Ovary (tissue), 9 donors: ENCODE results near the gene SCARB2. TPM values are rescaled to one million over a fixed set of nuclear protein-coding genes. Genes with fewer than 3 reads are reported as not detected.

ENCODE experiments used
- DNase-seq, 5 donors: peaks; one replicate each; pipeline ENCODE4 v3.0.0-alpha.2; 2019 to 2020
- H3K27ac ChIP-seq, 2 donors: fragments of 200-600 bp; one replicate each; pipeline versions ENCODE4 v1.5.1 to v1.8.0; 2019 to 2022
- H3K27me3 ChIP-seq: fragments of 200-600 bp; one replicate; pipeline ENCODE4 v1.8.0; 2022
- H3K36me3 ChIP-seq: fragments of 200-600 bp; sonication (generic); one replicate; pipeline ENCODE4 v1.5.1; 2019
- H3K4me1 ChIP-seq: one replicate; pipeline ENCODE4 v1.8.1; 2013; ENCODE audit warnings: mild to moderate bottlenecking, moderate library complexity; ENCODE audit not compliant: insufficient read depth
- H3K4me3 ChIP-seq: fragments of 200-600 bp; sonication (generic); one replicate; pipeline ENCODE4 v1.5.1; 2017
- H3K9me3 ChIP-seq, 2 donors: fragments of 200-600 bp in 1 of 2; sonication (generic) in 1 of 2; one replicate each; pipeline versions ENCODE4 v1.5.1 to v1.8.1; 2013 to 2019; ENCODE audit warnings: mild to moderate bottlenecking in 1 of 2, moderate library complexity in 1 of 2
- EP300 ChIP-seq: sonication (generic); formaldehyde crosslinking; IDR thresholded peaks from one replicate; pipeline ENCODE4 v1.6.1; 2017; ENCODE audit warnings: antibody characterized with exemption
- POLR2A ChIP-seq: fragments of 450-650 bp; IDR thresholded peaks from one replicate; pipeline ENCODE4 v1.6.1; 2017; ENCODE audit warnings: antibody characterized with exemption, mild to moderate bottlenecking, moderate library complexity
- WGBS, 3 donors: extraction: QIAGEN DNeasy Blood & Tissue Kit in 1 of 3; methylation state at CpG; one replicate each; pipeline versions ENCODE4 v1.1.5 to v1.1.7; 2013 to 2017; 5-methylcytosine and 5-hydroxymethylcytosine counted together
- intact Hi-C, 4 donors: fragments of 100-400 bp; cut with DNase I; formaldehyde crosslinking; loops; one replicate each; pipeline versions ENCODE4 v1.11.0 to v1.15.1; 2022 to 2023
- polyA plus RNA-seq, 2 donors: library from polyadenylated mRNA; stranded (reverse); fragments of 200-250 nt in 1 of 2; fragments of 350-450 nt in 1 of 2; fragmentation: Illumina TruSeq in 1 of 2; extraction: RNeasy Lipid Tissue Mini Kit (QIAGEN cat#74804) in 1 of 2; gene quantifications; one replicate each; pipeline ENCODE4 v1.2.3, GENCODE V29; 2013 to 2014
- total RNA-seq, 7 donors: library from RNA; depleted of rRNA in 2 of 7; stranded (reverse); fragments of >200 nt in 2 of 7; fragmentation: NEBNext Ultra II Directional in 3 of 7; extraction: Animal tissue kit (Norgen Biotek cat#: 25700) in 3 of 7; gene quantifications; one replicate each; pipeline versions ENCODE4 v1.1.0 to v1.2.4, GENCODE V29; 2016 to 2023
- TF ChIP-seq, protein P1 (sequence below), 3 donors: fragments of 450-650 bp in 2 of 3; fragments of 200-600 bp in 1 of 3; IDR thresholded peaks; one replicate each; pipeline versions ENCODE4 v1.5.1 to v1.8.0; 2016 to 2022; ENCODE audit warnings: antibody characterized with exemption in 3 of 3, mild to moderate bottlenecking in 1 of 3
- donor health status: DM: no; HTN: no; CAD: no; lungs with moderate emphysema.
- donor health status: DM: no; HTN: no; CAD: no.
- donor health status: Bipolar disorder and iron deficiency.
- donor health status: DM: yes; HTN: yes; CAD: no.
- donor health status: DM: no; HTN: no; CAD: no.
- donor health status: DM: yes; HTN: yes; CAD: no.

SCARB2 gene
- total and polyA plus RNA-seq, 9 donors, result 83.1 to 239 (median 132) TPM

- no peaks in the 10 kb centered on the region for H3K9me3 ChIP-seq
- H3K4me3 ChIP-seq, result no peak overlapping the region
- no peak for DNase-seq
- TF ChIP-seq EP300 (no peak), POLR2A (no peak)
- TF ChIP-seq, protein P1, sequence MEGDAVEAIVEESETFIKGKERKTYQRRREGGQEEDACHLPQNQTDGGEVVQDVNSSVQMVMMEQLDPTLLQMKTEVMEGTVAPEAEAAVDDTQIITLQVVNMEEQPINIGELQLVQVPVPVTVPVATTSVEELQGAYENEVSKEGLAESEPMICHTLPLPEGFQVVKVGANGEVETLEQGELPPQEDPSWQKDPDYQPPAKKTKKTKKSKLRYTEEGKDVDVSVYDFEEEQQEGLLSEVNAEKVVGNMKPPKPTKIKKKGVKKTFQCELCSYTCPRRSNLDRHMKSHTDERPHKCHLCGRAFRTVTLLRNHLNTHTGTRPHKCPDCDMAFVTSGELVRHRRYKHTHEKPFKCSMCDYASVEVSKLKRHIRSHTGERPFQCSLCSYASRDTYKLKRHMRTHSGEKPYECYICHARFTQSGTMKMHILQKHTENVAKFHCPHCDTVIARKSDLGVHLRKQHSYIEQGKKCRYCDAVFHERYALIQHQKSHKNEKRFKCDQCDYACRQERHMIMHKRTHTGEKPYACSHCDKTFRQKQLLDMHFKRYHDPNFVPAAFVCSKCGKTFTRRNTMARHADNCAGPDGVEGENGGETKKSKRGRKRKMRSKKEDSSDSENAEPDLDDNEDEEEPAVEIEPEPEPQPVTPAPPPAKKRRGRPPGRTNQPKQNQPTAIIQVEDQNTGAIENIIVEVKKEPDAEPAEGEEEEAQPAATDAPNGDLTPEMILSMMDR (IDR thresholded peaks at IDR 0.05), result no peak
- intact Hi-C loops, result loop anchor here in 1 of 4 donors (10.0 kb wide), 1 partner anchor 317 kb away; no protein-coding TSS in a partner anchor
- H3K4me1 ChIP-seq, result peaks cover 23% of the 10 kb centered on the region
- no peak overlapping the region for H3K27ac ChIP-seq
- no peaks in the 10 kb centered on the region for H3K36me3 ChIP-seq
- H3K27me3 ChIP-seq, result no peaks in the 10 kb centered on the region
These were observed 25.5 kb downstream of the SCARB2 start for GRCh38 chr4:76188149-76188548.

- intact Hi-C loops, result loop anchor here in 1 of 4 donors (10.0 kb wide), 1 partner anchor 318 kb away; no protein-coding TSS in a partner anchor
- H3K4me1 ChIP-seq, result peaks cover 22% of the 10 kb centered on the region
- H3K36me3 ChIP-seq, result no peaks in the 10 kb centered on the region
- no peak overlapping the region for H3K4me3 ChIP-seq
- H3K27ac ChIP-seq, result no peak overlapping the region
- no peaks in the 10 kb centered on the region for H3K27me3 ChIP-seq
- no peak for DNase-seq
- H3K9me3 ChIP-seq, result no peaks in the 10 kb centered on the region
- WGBS, 3 donors, result 13 to 32% (median 21%) methylated on average over 3 of the region's 3 CpGs
- TF ChIP-seq POLR2A, result no peak
- TF ChIP-seq EP300, result no peak
- TF ChIP-seq, protein P1 (IDR thresholded peaks at IDR 0.05), result no peak
These were observed 26.5 kb downstream of the SCARB2 start for GRCh38 chr4:76187152-76187551.

- no peak for DNase-seq
- Histone ChIP-seq H3K9me3 (no peaks in the 10 kb centered on the region), H3K4me1 (peaks cover 19% of the 10 kb centered on the region), H3K36me3 (no peaks in the 10 kb centered on the region), H3K27ac (no peak overlapping the region), H3K4me3 (no peak overlapping the region), H3K27me3 (no peaks in the 10 kb centered on the region)
- TF ChIP-seq EP300 (no peak), POLR2A (no peak)
- TF ChIP-seq, protein P1 (IDR thresholded peaks at IDR 0.05), result no peak
- WGBS, 3 donors, result 90 to 96% (median 95%) methylated on average over 5 of the region's 5 CpGs
- intact Hi-C loops, result loop anchor here in 2 of 4 donors (5.0 to 10.0 kb wide), 2 partner anchors 320 to 322 kb away; no protein-coding TSS in a partner anchor
These were observed 31.2 kb downstream of the SCARB2 start for GRCh38 chr4:76182463-76182862.

GRCh38 chr4:76179398-76180318 is 34.0 kb downstream of the SCARB2 start:
- Histone ChIP-seq H3K36me3 (no peaks in the 10 kb centered on the region), H3K4me3 (no peak overlapping the region), H3K9me3 (no peaks in the 10 kb centered on the region), H3K27me3 (no peaks in the 10 kb centered on the region), H3K27ac (no peak overlapping the region), H3K4me1 (peaks cover 9% of the 10 kb centered on the region)
- intact Hi-C loops, result loop anchor here in 2 of 4 donors (5.0 to 10.0 kb wide), 2 partner anchors 323 to 325 kb away; no protein-coding TSS in a partner anchor
- 58 to 60% (median 58%) methylated on average over 11 of the region's 11 CpGs for WGBS, 3 donors
- peak; percentile 81 to 90 (median 88) for DNase-seq
- TF ChIP-seq, protein P1 (IDR thresholded peaks at IDR 0.05), result peak; percentile 78 to 91 (median 82)
- TF ChIP-seq POLR2A, result peak; percentile 14
- TF ChIP-seq EP300, result no peak
